A549 treated with AZD9567 at 1 μM for 4 hours (cell line): ENCODE measurements around the gene PPP1R3A. TPM values are rescaled to one million over a fixed set of nuclear protein-coding genes. Genes with fewer than 3 reads are reported as not detected.

ENCODE experiments used
- total RNA-seq: library from RNA; stranded (reverse); fragments of 200-300 nt; extraction: Qiagen RNA extraction; gene quantifications from 5 replicates; pipeline ENCODE4 v1.2.3, GENCODE V29; 2022; ENCODE audit not compliant: insufficient read depth

PPP1R3A gene, protein sequence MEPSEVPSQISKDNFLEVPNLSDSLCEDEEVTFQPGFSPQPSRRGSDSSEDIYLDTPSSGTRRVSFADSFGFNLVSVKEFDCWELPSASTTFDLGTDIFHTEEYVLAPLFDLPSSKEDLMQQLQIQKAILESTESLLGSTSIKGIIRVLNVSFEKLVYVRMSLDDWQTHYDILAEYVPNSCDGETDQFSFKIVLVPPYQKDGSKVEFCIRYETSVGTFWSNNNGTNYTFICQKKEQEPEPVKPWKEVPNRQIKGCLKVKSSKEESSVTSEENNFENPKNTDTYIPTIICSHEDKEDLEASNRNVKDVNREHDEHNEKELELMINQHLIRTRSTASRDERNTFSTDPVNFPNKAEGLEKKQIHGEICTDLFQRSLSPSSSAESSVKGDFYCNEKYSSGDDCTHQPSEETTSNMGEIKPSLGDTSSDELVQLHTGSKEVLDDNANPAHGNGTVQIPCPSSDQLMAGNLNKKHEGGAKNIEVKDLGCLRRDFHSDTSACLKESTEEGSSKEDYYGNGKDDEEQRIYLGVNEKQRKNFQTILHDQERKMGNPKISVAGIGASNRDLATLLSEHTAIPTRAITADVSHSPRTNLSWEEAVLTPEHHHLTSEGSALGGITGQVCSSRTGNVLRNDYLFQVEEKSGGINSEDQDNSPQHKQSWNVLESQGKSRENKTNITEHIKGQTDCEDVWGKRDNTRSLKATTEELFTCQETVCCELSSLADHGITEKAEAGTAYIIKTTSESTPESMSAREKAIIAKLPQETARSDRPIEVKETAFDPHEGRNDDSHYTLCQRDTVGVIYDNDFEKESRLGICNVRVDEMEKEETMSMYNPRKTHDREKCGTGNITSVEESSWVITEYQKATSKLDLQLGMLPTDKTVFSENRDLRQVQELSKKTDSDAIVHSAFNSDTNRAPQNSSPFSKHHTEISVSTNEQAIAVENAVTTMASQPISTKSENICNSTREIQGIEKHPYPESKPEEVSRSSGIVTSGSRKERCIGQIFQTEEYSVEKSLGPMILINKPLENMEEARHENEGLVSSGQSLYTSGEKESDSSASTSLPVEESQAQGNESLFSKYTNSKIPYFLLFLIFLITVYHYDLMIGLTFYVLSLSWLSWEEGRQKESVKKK
- total RNA-seq, result not detected in 5 replicates

DNA sequence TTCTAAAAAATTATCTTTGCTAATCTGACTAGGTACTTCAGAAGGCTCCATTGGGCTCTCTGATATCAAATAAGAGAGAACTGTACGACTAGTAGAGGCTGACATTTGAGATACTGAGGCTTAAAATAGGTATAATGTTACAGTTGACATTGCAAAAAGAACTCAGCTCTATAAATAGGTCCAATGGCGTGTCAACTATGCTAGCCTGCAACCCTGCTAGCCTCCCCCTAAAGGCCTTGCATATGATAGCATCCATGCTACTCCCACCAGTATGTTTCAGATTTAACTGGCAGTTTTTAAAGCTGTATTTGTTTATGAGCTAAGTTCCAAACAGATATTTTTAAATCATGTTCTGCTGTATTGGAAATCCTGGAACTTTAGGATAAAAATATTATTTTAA, at the start of gene PPP1R3A:
TSS of gene PPP1R3A (minus strand) at position 64 of the 400 bp plus-strand sequence. CDS start at position 51, 13 bp downstream.

